Liver (tissue), 3 donors: Measurements from ENCODE around the gene TMEM178B.

Experiments used
- FOXA1 ChIP-seq: IDR thresholded peaks from 2 replicates; pipeline ENCODE4 v1.6.1; 2016; ENCODE audit warnings: antibody characterized with exemption
- HNF4A ChIP-seq, 2 donors: conservative IDR thresholded peaks; 2 replicates each; pipeline ENCODE4 v1.6.1; 2016; ENCODE audit warnings: antibody characterized with exemption in 2 of 2, mild to moderate bottlenecking in 2 of 2
- JUND ChIP-seq, 2 donors: IDR thresholded peaks; 2 replicates each; pipeline ENCODE4 v1.6.1; 2016; ENCODE audit warnings: antibody characterized with exemption in 2 of 2
- NR2F2 ChIP-seq: IDR thresholded peaks from 2 replicates; pipeline ENCODE4 v1.6.1; 2016; ENCODE audit warnings: antibody characterized with exemption
- RAD21 ChIP-seq, 2 donors: IDR thresholded peaks; 2 replicates each; pipeline ENCODE4 v1.6.1; 2016; ENCODE audit warnings: antibody characterized with exemption in 2 of 2, mild to moderate bottlenecking in 2 of 2
- RXRA ChIP-seq, 2 donors: IDR thresholded peaks; 2 replicates each; pipeline ENCODE4 v1.6.1; 2017 to 2018; ENCODE audit warnings: antibody characterized with exemption in 2 of 2, mild to moderate bottlenecking in 1 of 2
- SP1 ChIP-seq: IDR thresholded peaks from 2 replicates; pipeline ENCODE4 v1.6.1; 2018; ENCODE audit warnings: antibody characterized with exemption, mild to moderate bottlenecking
- TAF1 ChIP-seq: conservative IDR thresholded peaks from 2 replicates; pipeline ENCODE4 v1.6.1; 2016; ENCODE audit warnings: antibody characterized with exemption, mild to moderate bottlenecking
- YY1 ChIP-seq: IDR thresholded peaks from 2 replicates; pipeline ENCODE4 v1.6.1; 2016; ENCODE audit warnings: antibody characterized with exemption, mild to moderate bottlenecking
- TF ChIP-seq, protein P1 (sequence below): IDR thresholded peaks from 2 replicates; pipeline ENCODE4 v1.6.1; 2016; ENCODE audit warnings: antibody characterized with exemption, mild to moderate bottlenecking
- TF ChIP-seq, protein P2 (sequence below): fragments of 150-350 bp; IDR thresholded peaks from 2 replicates; pipeline ENCODE4 v1.5.1; 2017; ENCODE audit warnings: improper control_type of control experiment, low read depth, low read length; ENCODE audit not compliant: missing input control
- TF ChIP-seq, protein P3 (sequence below): IDR thresholded peaks from 2 replicates; pipeline ENCODE4 v1.6.1; 2016; ENCODE audit warnings: antibody characterized with exemption
- TF ChIP-seq, protein P4 (sequence below): IDR thresholded peaks from 2 replicates; pipeline ENCODE4 v1.6.1; 2016; ENCODE audit warnings: antibody characterized with exemption
- donor health status: healthy.
- donor health status: healthy.

DNA sequence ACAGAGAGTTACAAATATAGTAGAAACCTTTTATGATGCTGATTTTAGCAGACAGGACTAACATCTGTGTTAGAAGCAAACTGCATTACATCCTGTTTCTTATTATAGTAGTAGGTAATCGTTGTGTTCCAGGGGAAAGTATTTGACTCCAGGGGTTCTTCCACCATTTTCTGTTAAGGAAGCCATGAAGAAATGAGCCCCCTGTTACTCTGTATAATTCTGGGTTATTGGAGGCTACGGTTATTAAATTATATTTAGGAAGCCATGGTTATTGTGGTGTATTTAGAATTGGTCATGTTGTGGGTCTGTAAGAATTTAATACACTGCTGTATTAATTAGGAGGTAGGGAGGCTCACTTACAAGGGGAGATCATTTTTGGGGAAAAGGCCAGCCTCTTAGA lies 301.6 kb downstream of the TMEM178B start:
- TF ChIP-seq, protein P1, sequence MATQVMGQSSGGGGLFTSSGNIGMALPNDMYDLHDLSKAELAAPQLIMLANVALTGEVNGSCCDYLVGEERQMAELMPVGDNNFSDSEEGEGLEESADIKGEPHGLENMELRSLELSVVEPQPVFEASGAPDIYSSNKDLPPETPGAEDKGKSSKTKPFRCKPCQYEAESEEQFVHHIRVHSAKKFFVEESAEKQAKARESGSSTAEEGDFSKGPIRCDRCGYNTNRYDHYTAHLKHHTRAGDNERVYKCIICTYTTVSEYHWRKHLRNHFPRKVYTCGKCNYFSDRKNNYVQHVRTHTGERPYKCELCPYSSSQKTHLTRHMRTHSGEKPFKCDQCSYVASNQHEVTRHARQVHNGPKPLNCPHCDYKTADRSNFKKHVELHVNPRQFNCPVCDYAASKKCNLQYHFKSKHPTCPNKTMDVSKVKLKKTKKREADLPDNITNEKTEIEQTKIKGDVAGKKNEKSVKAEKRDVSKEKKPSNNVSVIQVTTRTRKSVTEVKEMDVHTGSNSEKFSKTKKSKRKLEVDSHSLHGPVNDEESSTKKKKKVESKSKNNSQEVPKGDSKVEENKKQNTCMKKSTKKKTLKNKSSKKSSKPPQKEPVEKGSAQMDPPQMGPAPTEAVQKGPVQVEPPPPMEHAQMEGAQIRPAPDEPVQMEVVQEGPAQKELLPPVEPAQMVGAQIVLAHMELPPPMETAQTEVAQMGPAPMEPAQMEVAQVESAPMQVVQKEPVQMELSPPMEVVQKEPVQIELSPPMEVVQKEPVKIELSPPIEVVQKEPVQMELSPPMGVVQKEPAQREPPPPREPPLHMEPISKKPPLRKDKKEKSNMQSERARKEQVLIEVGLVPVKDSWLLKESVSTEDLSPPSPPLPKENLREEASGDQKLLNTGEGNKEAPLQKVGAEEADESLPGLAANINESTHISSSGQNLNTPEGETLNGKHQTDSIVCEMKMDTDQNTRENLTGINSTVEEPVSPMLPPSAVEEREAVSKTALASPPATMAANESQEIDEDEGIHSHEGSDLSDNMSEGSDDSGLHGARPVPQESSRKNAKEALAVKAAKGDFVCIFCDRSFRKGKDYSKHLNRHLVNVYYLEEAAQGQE: no peak
- TF ChIP-seq, protein P2, sequence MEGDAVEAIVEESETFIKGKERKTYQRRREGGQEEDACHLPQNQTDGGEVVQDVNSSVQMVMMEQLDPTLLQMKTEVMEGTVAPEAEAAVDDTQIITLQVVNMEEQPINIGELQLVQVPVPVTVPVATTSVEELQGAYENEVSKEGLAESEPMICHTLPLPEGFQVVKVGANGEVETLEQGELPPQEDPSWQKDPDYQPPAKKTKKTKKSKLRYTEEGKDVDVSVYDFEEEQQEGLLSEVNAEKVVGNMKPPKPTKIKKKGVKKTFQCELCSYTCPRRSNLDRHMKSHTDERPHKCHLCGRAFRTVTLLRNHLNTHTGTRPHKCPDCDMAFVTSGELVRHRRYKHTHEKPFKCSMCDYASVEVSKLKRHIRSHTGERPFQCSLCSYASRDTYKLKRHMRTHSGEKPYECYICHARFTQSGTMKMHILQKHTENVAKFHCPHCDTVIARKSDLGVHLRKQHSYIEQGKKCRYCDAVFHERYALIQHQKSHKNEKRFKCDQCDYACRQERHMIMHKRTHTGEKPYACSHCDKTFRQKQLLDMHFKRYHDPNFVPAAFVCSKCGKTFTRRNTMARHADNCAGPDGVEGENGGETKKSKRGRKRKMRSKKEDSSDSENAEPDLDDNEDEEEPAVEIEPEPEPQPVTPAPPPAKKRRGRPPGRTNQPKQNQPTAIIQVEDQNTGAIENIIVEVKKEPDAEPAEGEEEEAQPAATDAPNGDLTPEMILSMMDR: no peak
- TF ChIP-seq RAD21 (IDR thresholded peaks at IDR 0.05) (no peak), SP1 (no peak), RXRA (IDR thresholded peaks at IDR 0.05) (no peak), JUND (IDR thresholded peaks at IDR 0.05) (no peak), FOXA1 (no peak), YY1 (no peak), TAF1 (no peak), NR2F2 (no peak), HNF4A (conservative IDR thresholded peaks at IDR 0.05) (no peak)
- TF ChIP-seq, protein P3, sequence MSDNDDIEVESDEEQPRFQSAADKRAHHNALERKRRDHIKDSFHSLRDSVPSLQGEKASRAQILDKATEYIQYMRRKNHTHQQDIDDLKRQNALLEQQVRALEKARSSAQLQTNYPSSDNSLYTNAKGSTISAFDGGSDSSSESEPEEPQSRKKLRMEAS: no peak
- TF ChIP-seq, protein P4, sequence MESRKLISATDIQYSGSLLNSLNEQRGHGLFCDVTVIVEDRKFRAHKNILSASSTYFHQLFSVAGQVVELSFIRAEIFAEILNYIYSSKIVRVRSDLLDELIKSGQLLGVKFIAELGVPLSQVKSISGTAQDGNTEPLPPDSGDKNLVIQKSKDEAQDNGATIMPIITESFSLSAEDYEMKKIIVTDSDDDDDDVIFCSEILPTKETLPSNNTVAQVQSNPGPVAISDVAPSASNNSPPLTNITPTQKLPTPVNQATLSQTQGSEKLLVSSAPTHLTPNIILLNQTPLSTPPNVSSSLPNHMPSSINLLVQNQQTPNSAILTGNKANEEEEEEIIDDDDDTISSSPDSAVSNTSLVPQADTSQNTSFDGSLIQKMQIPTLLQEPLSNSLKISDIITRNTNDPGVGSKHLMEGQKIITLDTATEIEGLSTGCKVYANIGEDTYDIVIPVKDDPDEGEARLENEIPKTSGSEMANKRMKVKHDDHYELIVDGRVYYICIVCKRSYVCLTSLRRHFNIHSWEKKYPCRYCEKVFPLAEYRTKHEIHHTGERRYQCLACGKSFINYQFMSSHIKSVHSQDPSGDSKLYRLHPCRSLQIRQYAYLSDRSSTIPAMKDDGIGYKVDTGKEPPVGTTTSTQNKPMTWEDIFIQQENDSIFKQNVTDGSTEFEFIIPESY: no peak
